ENCODE data around the gene SPOCK1. TPM values are rescaled to one million over a fixed set of nuclear protein-coding genes. Genes with fewer than 3 reads are reported as not detected.

SPOCK1 gene
- total and polyA plus RNA-seq, 9 of the 15 experiments (the other 6 are each of a cell fraction or from before 2014, with no cell fraction given) = 0.01 to 0.35 (median 0.04) TPM; not detected in 6

GRCh38 chr5:137438932-137439331 lies 60.2 kb downstream of the SPOCK1 start:
- Histone ChIP-seq H3K27me3 (ENCODE audit: control insufficient read depth in 2 of 2, insufficient read depth in 2 of 2, low read length in 2 of 2) (no peaks in the 10 kb centered on the region), H3K9me1 (ENCODE audit: control insufficient read depth, insufficient read depth, low read length) (no peaks in the 10 kb centered on the region), H3K79me2 (ENCODE audit: control insufficient read depth, insufficient read depth, low read length) (no peaks in the 10 kb centered on the region), H3K36me3 (ENCODE audit: control insufficient read depth, insufficient read depth, low read length) (no peaks in the 10 kb centered on the region), H3K27ac (ENCODE audit: extremely low read depth, low read depth, low read length) (no peak overlapping the region), H3K9ac (ENCODE audit: insufficient read depth in 1 of 2, low read depth in 2 of 2, low read length in 2 of 2) (no peak overlapping the region), H3K4me1 (replicated peaks in 1 of 2; ENCODE audit: control insufficient read depth in 2 of 2, insufficient read depth in 2 of 2, low read length in 2 of 2) (no peaks in the 10 kb centered on the region), H3K4me2 (ENCODE audit: insufficient read depth, low read length) (no peak overlapping the region), H4K20me1 (replicated peaks; ENCODE audit: control insufficient read depth, insufficient read depth, low read length) (no peaks in the 10 kb centered on the region), H3K9me3 (replicated peaks; ENCODE audit: control insufficient read depth, insufficient read depth, low read depth, low read length) (no peaks in the 10 kb centered on the region), H2AFZ (ENCODE audit: low read depth, low read length) (no peak overlapping the region), H3K4me3 (no peak overlapping the region)
- WGBS (ENCODE audit: insufficient coverage, low coverage, missing lambda C conversion rate) = 0% methylated on average over 2 of the region's 2 CpGs
- ChIA-PET POLR2A (no interaction called here), CTCF (ENCODE audit: low intra/inter-chr PET ratio) (no interaction called here)
- in situ Hi-C loops (cut with MboI) (no loop called here), intact Hi-C loops (cut with micrococcal nuclease) (no loop called here)
- no peak for FAIRE-seq
- ATAC-seq = no peak
- TF ChIP-seq ZNF12 (CRISPR knock-in tag; IDR thresholded peaks at IDR 0.05) = no peak
- no peak for TF ChIP-seq PHTF2 (CRISPR knock-in tag; IDR thresholded peaks at IDR 0.05)
- TF ChIP-seq, protein P1, sequence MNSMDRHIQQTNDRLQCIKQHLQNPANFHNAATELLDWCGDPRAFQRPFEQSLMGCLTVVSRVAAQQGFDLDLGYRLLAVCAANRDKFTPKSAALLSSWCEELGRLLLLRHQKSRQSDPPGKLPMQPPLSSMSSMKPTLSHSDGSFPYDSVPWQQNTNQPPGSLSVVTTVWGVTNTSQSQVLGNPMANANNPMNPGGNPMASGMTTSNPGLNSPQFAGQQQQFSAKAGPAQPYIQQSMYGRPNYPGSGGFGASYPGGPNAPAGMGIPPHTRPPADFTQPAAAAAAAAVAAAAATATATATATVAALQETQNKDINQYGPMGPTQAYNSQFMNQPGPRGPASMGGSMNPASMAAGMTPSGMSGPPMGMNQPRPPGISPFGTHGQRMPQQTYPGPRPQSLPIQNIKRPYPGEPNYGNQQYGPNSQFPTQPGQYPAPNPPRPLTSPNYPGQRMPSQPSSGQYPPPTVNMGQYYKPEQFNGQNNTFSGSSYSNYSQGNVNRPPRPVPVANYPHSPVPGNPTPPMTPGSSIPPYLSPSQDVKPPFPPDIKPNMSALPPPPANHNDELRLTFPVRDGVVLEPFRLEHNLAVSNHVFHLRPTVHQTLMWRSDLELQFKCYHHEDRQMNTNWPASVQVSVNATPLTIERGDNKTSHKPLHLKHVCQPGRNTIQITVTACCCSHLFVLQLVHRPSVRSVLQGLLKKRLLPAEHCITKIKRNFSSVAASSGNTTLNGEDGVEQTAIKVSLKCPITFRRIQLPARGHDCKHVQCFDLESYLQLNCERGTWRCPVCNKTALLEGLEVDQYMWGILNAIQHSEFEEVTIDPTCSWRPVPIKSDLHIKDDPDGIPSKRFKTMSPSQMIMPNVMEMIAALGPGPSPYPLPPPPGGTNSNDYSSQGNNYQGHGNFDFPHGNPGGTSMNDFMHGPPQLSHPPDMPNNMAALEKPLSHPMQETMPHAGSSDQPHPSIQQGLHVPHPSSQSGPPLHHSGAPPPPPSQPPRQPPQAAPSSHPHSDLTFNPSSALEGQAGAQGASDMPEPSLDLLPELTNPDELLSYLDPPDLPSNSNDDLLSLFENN (IDR thresholded peaks at IDR 0.05; ENCODE audit: low read depth in 2 of 2, low read length in 2 of 2) = no peak
- TF ChIP-seq ZKSCAN1 (IDR thresholded peaks at IDR 0.05; ENCODE audit: low read depth, low read length) = no peak
- TF ChIP-seq ZBTB9 (CRISPR knock-in tag; IDR thresholded peaks at IDR 0.05) = no peak
- no peak for TF ChIP-seq BHLHE40 (IDR thresholded peaks at IDR 0.05; ENCODE audit: low read length)
- no peak for TF ChIP-seq ZNF280A (IDR thresholded peaks at IDR 0.05; ENCODE audit: low read depth, partially characterized antibody)
- no peak for TF ChIP-seq HEY1 (CRISPR knock-in tag; IDR thresholded peaks at IDR 0.05; ENCODE audit: borderline replicate concordance)
- TF ChIP-seq, protein P2, sequence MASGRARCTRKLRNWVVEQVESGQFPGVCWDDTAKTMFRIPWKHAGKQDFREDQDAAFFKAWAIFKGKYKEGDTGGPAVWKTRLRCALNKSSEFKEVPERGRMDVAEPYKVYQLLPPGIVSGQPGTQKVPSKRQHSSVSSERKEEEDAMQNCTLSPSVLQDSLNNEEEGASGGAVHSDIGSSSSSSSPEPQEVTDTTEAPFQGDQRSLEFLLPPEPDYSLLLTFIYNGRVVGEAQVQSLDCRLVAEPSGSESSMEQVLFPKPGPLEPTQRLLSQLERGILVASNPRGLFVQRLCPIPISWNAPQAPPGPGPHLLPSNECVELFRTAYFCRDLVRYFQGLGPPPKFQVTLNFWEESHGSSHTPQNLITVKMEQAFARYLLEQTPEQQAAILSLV (tag; IDR thresholded peaks at IDR 0.05) = no peak
- no peak for TF ChIP-seq TEAD2 (tag; IDR thresholded peaks at IDR 0.05)
- no peak for TF ChIP-seq BCL6 (CRISPR knock-in tag; IDR thresholded peaks at IDR 0.05)
- TF ChIP-seq ELF2 (CRISPR knock-in tag; IDR thresholded peaks at IDR 0.05) = no peak
- no peak for TF ChIP-seq SNAPC5 (CRISPR knock-in tag; IDR thresholded peaks at IDR 0.05)
- no peak for TF ChIP-seq ZNF347 (CRISPR knock-in tag; IDR thresholded peaks at IDR 0.05; ENCODE audit: low read depth)
- DNase-seq (ENCODE audit: extremely low read depth in 1 of 4, low spot score in 3 of 4) = no peak
- BruUV-seq (replicated peaks) = no TSS peak
